NOMO-1 treated with dmso at 0.1 percent for 144 hours (cell line): Measurements from ENCODE around the gene SOX5.
"Not testable (repeated sequence)": the region's sequence is repeated elsewhere in the genome, so short reads cannot be mapped to it uniquely, and the experiment has no call there.

ENCODE experiments used
- DNase-seq: peaks from one replicate; lab custom pipeline; 2025; ENCODE audit not compliant: unreplicated experiment; lab: John Stamatoyannopoulos, UW

SOX5 gene

DNA sequence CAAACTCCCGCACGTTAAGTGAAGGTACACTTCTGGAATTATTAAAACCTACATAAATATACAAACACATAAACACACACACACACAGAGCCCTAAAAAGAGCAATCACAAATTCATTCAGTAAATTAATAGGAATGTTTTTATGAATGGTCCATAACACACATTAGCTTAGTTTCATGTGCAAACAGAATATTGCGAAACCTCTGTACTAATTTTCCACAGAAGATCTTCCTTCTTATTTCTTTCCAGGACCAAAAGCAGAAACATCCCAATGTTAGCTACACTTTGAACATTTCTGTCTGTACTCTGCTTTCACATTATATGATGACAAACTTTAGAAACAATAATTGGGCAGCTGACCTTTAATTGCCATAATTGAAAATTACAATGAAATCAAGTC lies 101.6 kb downstream of the SOX5 start:
- DNase-seq, result no peak

DNA sequence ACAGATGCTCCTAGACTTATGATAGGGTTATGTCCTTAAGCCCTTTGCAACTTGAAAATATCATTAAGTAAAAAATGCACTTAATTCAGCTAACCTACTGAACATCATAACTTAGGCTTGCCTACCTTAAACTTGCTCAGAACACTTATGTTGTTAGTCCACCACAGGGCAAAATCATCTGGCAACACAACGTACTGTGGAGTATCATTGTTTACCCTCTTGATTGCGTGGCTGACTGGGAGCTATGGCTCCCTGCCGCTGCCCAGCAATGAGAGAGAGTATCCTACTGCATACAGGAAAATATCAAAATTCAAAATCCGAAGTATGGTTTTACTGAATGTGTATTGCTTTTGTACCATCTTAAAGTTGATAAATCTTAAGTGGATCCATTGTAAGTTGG lies 105.5 kb downstream of the SOX5 start:
- DNase-seq, result no peak

DNA sequence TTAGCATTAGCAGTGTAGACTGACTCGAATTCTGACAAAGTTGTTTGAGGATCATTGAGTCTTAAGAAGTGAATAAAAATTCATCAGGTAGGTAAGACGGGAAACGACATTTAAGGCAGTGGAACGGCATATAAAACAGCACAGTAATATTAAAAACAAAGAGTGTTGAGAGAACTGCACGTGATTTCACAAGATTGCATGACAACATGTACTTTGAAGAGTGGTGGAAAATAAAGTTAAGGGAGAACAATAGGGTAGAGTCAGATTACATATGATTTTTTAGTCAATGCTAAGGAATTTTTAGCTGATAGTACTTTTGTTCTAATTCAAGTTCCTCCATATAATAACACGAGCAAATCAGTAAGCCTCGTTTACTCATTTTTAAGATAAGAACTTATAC lies 115.4 kb downstream of the SOX5 start:
- no peak for DNase-seq

DNA sequence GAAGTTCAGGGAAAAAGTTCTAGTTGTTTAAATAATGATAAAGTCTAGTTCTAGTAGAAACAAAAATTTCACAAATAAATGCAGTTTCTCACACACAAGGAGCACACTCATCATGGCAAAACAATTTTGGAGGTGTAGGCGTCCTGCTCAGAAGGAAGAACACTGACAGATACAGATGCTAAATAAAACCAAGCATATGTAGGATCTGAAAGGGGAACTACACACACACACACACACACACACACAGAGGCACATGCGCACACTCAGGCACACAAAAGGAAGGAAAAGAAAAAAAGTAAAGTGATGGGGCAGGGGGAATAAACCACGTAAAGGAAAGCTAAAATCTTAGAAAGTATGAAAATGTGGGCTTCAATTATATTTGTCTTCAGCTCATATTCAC lies 117.7 kb downstream of the SOX5 start:
- DNase-seq, result no peak

DNA sequence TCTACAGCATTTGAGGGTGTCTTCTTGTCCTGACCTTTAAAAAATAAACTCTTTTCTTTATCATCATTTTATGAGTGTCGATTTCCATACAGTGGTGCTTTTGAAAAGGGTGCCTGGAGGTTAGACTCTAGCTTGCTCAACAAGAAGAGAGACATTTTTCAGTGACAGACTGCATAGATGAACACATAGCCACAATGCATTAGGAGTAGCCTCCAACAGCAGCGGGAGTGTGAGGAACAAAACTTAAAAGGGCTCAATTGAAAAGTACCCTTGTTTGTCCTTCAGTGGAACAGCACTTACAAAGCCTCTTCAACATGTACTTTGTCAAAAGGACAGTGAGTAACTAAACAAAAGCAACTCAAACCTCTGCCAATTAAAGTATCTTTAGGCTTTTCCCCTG lies 119.3 kb downstream of the SOX5 start:
- DNase-seq, result no peak

DNA sequence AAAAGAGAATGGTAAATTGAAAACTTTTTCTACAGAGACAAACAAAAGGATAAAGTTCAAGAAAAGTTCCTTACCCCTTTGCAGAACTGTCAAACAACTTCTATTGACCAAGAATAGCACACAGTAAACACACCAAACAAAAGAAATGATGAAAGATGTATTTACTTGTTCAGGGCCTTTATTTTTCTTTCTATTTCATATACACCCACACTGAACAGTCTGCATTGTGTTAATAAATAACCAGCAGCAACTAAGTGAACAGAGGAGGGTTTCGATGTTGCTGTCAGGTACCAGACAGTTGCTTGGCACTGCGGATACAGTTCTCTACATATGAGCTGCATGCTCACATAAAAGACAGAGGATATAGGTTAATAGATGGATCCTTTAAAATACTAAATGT lies 122.1 kb downstream of the SOX5 start:
- DNase-seq, result no peak

DNA sequence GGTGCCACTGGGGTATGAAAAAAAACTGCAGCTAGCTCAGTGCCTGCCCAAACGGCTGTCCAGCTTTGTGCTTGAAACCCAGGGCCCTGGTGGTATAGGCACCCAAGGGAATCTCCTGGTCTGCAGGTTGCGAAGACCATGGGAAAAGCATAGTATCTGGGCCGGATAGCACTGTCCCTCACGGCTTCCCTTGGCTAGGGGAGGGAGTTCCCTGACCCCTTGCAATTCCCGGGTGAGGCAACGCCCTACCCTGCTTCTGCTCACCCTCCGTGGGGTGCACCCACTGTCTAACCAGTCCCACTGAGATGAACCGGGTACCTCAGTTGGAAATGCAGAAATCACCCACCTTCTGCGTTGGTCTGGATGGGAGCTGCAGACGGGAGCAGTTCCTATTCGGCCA lies 124.3 kb downstream of the SOX5 start:
- not testable (repeated sequence) for DNase-seq

DNA sequence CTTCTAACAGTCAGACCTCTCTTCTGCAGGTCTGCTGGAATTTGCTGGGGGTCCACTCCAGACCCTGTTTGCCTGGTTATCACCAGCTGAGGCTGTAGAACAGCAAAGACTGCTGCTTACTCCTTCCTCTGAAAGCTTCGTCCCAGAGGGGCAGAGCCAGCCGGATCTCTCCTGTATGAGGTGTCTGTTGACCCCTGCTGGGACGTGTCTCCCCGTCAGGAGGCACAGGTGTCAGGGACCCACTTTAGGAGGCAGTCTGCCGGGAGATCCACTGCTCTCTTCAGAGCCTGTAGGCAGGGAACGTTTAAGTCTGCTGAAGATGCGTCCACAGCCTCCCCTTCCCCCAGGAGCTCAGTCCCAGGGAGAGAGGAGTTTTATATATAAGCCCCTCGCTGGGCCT lies 125.1 kb downstream of the SOX5 start:
- DNase-seq, result no peak

DNA sequence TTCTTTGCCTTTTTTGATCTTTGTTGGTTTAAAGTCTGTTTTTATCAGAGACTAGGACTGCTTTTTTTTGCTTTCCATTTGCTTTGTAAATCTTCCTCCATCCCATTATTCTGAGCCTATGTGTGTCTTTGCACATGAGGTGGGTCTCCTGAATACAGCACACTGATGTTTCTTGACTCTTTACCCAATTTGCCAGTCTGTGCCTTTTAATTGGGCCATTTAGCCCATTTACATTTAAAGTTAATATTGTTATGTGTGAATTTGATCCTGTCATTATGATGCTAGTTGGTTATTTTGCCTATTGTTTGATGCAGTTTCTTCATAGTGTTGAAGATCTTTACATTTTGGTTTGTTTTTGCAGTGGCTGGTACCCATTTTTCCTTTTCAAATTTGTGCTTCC lies 126.6 kb downstream of the SOX5 start:
- DNase-seq, result not testable (repeated sequence)

DNA sequence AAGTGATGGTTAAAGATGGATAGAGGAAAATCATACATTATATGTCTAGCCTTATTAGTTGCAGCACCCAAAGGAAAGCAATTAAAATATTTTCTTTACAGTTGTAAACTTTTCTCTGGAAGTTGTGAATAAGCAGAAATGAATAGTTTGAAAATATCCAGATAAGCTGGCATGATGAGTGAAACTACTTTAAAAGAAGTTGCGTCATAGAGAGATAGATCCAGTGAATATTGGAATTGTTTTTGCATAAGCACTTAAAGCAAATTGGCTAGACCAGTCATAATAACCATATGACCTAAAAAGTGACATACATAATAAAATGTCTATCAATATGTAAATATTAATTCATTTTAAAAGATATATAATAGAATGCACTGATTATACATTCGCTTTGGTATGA lies 132.1 kb downstream of the SOX5 start:
- DNase-seq, result no peak

DNA sequence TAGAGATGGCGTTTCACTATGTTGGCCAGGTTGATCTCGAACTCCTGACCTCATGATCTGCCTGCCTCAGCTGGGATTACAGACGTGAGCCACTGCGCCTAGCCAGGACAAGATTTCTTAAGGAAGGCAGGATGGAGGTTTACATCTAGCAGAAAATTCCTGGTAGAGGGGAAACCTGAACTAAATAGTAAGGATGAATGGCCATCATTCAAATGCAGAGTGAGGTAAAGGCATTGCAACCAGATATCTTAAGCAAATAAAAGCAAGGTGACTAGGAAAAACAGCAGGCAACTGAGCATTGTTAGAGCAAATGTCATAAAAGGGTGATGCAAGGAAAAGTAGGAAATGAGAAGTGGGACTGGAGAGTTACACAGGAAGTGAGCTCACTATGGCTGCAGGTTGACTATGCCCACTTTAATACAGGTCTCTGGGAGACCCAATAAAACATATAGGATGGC lies 133.0 kb downstream of the SOX5 start:
- no peak for DNase-seq

DNA sequence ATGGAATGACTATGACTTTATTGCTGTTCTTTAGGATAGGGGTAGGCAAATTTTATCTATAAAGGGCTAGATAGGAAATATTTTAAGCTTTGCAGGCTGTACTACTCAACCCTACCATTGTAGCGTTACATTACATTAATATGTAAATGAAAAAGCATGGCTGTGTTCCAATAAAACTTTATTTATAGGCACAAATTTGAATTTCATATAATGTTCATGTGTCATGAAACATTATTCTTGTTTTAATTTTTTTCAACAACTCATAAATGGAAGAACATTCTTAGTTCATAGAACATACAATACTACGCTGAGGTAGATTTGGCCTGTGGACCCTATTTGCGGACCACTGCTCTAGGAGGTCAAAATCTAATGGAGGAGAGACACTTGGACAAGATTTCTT lies 133.7 kb downstream of the SOX5 start:
- no peak for DNase-seq

DNA sequence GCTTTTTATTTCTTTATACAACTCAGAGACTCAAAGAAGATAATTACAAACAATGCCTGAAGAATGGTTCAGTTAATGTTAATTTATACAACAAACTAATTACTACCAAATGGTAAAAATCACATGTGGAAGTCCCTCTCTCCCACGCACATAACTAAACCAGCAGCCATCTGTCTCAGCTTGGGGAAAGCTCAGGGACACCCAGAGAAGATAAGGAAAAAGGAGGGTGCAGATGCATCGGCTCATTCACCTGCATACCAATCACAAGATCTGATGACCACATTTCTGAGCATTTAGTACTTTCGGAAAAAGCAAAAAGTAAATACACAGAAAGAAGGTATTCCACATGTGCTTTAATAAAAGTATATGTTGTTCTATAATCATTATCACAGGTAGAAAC lies 136.3 kb downstream of the SOX5 start:
- DNase-seq, result no peak

DNA sequence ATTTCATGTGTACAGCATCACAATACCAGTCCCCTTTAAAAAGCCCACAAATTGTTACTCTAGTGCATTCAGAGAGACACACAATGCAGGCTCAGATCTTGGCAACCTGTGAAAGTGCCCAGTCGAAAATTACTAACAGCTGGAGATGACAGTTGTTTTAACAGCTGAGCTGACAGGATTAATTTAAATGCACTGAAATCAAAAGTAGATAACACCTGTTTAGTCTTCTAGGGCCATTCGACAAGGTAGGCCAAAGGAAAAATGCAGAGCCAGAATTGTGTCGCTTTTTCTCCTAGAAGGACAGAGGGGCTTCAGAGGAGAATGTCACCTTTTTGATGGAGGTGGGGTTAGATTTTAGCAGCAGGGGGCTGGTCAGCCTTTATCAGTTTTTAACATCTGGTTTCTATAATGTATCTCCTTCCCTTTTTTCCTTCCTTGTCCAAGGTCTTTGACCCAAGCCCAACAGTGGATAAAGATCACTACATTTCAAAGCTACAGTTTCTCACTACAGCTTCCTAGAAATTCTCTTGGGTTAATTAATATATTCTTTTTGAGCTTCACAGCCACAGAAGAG lies 139.1 kb downstream of the SOX5 start:
- DNase-seq, result no peak

DNA sequence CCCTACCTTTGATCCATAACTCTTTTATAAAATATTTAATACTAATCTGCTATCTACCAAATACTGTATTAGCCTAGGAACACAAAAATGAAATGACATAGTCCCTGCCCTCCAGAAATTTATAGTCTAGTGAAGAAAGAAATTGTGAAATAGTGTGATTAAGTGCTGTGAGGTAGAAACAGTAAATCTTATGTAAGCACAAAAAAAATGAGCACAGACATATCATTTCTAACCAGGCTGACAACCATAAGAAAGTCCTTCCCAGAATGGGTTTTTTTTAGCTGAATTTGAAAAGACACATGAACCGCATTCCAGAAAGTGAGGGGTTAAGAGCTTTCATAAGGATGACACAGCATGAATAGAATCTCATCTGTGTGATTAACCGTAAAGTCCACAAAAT lies 145.9 kb downstream of the SOX5 start:
- peak; percentile 33 for DNase-seq

DNA sequence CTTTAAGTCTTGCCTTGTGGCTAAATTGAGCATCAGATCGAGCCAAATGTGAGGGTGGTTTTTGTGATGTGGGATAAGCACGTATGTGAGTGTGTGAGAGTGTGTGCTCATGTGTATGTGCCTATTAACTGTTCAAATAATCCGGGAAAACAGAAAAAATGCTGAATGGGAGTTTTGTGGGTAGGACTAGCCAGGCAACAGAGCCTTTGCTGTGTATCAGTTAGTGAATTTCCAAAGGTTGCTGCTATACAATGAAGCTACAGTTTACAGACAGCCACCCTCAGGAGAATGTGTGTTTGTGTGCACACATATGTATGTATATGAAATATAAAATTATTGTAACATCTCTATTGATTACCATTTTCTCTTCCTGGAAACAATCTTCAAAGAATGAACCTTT lies 154.0 kb downstream of the SOX5 start:
- no peak for DNase-seq

DNA sequence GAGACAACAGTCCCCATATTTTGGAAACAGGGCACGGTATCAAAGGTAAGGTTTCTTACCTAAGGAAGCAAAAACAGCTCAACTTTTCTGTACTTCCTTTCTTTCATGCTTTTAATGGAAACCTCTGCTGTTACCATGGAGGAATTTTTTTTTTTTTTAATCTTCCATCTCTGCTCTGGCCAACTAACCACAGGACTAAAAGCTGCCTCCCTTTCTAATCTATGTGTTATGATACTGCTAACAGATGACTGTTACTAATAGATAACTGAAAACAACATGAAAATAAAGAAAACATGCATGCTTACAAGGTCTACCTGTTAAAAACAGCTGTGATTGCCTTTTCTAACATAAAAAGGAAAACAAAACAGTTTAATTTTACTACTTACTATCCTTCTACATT lies 168.4 kb downstream of the SOX5 start:
- DNase-seq, result no peak

DNA sequence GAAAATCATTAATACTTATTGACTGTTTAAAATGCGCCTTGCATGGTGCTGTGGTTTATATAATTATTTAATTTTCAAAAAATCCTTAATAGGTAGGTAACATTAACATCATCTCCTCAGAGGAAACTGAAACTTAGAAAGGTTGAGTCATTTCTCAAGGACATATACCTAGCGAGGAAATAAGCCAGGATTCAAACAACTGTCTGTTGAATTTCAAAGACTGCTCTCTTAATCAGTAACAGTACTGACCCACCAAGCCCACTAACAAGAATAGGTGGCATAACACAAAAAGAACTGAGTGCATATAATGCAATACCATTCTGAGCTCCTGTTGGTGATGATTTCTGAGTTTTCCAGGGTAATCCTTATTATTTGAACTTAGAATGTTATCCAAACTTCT lies 174.3 kb downstream of the SOX5 start:
- DNase-seq, result no peak

DNA sequence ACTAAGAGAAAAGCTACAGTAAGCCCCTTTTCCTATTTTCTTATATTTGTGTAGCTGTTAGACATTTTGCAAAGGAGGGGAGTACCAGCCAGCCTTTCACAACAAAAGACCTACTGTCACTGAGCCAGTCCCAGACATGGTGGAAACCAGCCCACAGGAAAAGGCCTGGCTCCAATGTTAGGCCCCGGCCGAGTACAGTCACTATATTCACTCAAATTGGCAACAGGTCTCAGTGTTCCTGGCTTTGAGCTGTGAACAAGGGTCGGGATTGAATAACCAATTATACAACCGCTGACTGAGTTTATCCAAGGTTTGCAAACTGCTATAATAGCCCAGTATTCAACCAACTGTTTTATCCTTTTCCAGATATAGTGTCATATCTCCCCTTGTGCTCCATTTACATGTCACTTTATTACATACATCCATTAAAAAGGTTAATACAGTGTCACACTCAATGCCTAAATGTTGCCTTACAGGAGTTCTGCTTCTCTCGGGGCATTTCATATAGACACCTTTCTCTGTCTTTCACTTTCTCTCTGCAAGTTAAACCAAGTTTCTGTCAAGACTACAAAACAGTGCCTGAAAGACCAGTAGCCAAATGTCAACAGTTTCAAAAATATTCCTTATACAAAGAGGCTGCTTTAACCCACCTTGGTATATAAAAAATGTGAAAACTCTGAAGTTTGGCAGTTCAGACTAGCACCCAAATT lies 178.1 kb downstream of the SOX5 start:
- DNase-seq, result no peak

DNA sequence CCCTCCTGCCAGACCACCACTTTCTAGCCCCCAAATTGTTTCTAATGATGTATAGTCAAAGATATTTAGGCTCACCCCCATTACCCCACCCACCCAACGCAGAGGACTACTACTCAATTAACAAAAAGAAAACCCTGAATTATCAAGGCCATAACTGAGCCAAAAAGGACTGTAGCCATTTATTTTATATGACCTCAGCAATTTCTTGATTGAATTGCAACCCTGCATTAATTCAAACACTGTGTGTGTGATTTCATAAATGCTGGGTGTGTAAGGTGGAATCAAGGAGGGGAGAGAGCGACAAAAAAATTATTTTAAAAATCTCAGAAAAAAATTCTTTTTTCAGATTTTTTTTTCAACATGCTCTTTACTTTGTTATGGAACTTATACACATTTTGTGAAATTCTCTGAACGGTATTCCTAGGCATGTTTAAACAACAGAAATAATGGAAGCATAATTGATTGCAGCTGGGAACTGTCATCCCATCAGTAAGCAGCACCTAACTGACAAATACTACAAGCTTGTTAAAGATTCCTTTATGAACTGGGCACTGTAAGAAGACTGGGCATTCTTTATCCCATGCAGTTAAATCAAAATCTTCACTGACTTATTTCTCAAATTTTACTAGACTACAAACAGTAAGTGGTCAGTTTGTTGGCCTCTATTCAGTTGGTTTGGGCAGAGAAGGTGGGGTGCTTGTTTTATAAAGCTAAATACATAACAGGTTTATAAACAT lies 179.1 kb downstream of the SOX5 start:
- no peak for DNase-seq

DNA sequence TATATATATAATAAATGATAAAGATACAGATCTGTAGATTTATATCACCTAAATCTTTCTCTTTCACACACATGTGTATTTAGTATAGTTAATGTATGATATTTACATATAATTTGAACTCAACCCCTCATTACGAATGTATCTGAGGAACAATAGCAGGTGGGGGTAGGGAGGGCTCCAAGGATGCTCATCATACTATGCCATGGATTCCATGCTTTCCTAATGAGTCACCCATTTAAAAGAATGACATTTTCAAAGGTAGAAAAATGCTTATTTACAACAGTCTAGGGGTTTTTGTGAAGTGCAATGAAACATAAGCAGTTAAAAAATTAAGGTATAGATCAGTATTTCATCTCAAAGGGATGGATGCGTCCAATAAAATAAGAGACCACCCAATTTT lies 181.6 kb downstream of the SOX5 start:
- DNase-seq, result no peak

DNA sequence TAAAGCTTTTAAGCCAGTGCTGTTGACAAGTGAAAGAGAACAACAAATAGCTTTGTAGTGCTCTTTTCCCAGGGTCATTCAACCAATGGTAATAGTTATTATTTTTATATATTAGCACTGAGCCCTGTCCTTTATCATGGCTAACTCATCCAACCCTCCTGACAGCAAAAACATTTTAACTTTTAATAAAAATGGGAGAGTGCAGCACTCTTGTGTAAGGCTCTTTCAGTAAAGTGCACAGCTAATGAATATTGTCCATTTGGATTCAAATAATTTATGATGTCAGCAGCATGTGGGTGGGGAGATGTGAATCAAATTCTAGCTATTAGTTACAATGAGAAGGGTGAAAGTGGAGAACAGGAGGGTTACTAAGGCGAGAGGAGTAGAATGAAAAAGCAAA lies 185.7 kb downstream of the SOX5 start:
- no peak for DNase-seq
